AG04450 (cell line): ENCODE results near the gene INTS12. TPM values are rescaled to one million over a fixed set of nuclear protein-coding genes. Genes with fewer than 3 reads are reported as not detected.
A peak's percentile ranks its signal among the peaks of the same experiment; 100 is the strongest.

Experiments used
- CTCF ChIA-PET: fragments of 300-600, 350-600 bp; formaldehyde crosslinking; extraction: SDS; loops from one replicate; lab custom pipeline; 2022; ENCODE audit warnings: antibody characterized with exemption, inconsistent platforms; lab: Charles Lee
- POLR2A ChIA-PET: fragments of 350-600 bp; formaldehyde crosslinking; extraction: SDS; loops from one replicate; lab custom pipeline; 2021; ENCODE audit warnings: antibody characterized with exemption, inconsistent platforms; lab: Yijun Ruan, JAX
- DNase-seq: peaks from one replicate; pipeline ENCODE4 v3.0.0-alpha.2; 2011; ENCODE audit warnings: low read depth, low spot score
- H3K27ac ChIP-seq: one replicate; pipeline ENCODE4 v1.5.1; 2012; ENCODE audit warnings: low read depth, low read length, control low read depth
- H3K27me3 ChIP-seq: one replicate; pipeline ENCODE4 v1.6.0; 2012; ENCODE audit warnings: low read length; ENCODE audit not compliant: control insufficient read depth, insufficient read depth
- H3K4me3 ChIP-seq: 2 replicates; pipeline ENCODE4 v1.5.1; 2011; ENCODE audit warnings: mild to moderate bottlenecking, low read depth, low read length, control low read depth
- H3K9me3 ChIP-seq: 2 replicates; pipeline ENCODE4 v1.5.1; 2012; ENCODE audit warnings: low read length; ENCODE audit not compliant: control insufficient read depth, insufficient read depth
- polyA minus RNA-seq: library from RNA; depleted of rRNA, polyadenylated mRNA; stranded (reverse); fragments of >200 nt; gene quantifications from 2 replicates; pipeline ENCODE4 v1.2.3, GENCODE V29; 2011; rRNA and poly(A)+ RNA removed
- polyA plus RNA-seq: library from polyadenylated mRNA; depleted of rRNA; stranded (reverse); fragments of >200 nt; gene quantifications from 2 replicates; pipeline ENCODE4 v1.2.3, GENCODE V29; 2011; rRNA removed
- TF ChIP-seq, protein P1 (sequence below): IDR thresholded peaks from 2 replicates; pipeline ENCODE4 v1.5.1; 2011; ENCODE audit warnings: low read depth, low read length, control low read depth, inconsistent platforms

INTS12 gene, protein sequence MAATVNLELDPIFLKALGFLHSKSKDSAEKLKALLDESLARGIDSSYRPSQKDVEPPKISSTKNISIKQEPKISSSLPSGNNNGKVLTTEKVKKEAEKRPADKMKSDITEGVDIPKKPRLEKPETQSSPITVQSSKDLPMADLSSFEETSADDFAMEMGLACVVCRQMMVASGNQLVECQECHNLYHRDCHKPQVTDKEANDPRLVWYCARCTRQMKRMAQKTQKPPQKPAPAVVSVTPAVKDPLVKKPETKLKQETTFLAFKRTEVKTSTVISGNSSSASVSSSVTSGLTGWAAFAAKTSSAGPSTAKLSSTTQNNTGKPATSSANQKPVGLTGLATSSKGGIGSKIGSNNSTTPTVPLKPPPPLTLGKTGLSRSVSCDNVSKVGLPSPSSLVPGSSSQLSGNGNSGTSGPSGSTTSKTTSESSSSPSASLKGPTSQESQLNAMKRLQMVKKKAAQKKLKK
- 34.6 and 41.7 TPM in 2 replicates for polyA plus RNA-seq
- 20.0 and 27.0 TPM in 2 replicates for polyA minus RNA-seq

DNA sequence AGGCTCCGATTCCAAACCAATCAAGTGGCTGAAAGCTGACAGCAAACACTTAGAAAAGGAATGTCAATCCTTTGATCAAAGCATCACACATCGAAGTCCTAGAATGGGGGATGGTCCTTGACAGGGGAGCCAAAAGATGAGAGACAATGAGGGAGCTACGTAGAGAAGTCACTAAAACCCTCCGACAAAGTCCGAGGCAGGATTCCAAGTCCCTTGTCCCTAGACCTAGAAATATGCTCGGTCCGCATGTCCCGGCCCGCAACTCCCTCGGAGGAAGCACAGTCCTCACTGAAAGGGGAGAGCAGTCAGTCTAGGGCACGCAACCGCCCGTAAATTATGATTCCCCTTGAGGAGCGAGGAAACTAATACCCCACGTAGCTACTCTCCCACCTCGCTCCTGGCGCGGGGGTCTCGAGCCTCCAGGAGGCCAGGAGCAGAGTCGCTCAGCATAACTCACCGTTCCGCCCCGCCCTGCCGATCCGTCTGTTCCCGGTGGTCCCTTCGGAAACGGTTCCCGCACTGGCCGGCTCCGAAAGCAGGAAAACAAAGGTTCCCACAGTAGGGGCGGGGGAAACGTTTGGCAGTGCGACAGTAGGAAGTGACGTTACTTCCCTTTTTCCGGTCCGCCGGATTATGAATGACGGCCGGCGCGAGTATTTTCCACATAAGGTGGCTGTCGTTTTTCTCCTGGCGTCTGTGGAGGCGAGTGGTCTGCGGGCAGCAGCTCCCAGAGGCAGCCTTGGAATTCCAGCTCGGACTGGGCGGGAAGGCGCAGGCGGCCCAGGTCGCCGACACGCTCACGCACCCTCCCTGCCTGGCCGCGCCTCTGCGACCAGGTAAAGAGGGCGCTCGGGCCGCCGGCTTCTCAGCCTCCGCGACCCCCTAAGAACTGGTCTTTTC, at the start of gene INTS12, which contains the start of gene GSTCD:
Gene INTS12 (minus strand): TSS at position 509 of the 900 bp plus-strand sequence. CDS start 8,684 bp downstream, outside the sequence.
Gene GSTCD (plus strand): TSS at position 604 of the 900 bp plus-strand sequence. CDS start 8,830 bp downstream, outside the sequence.
- ChIA-PET POLR2A (no interaction called here), CTCF (interaction anchor here (1.1 to 1.9 kb wide), 2 partner anchors 10 to 188 kb away, joined by 3 to 5 read pairs; no protein-coding TSS in a partner anchor)
- Histone ChIP-seq H3K27ac (peak within 1 kb of the TSS; percentile 68), H3K27me3 (no peaks in the 10 kb centered on the region), H3K9me3 (no peaks in the 10 kb centered on the region; the same call in 1 of the 2 replicates), H3K4me3 (peak within 1 kb of the TSS; percentile 95)
- TF ChIP-seq, protein P1, sequence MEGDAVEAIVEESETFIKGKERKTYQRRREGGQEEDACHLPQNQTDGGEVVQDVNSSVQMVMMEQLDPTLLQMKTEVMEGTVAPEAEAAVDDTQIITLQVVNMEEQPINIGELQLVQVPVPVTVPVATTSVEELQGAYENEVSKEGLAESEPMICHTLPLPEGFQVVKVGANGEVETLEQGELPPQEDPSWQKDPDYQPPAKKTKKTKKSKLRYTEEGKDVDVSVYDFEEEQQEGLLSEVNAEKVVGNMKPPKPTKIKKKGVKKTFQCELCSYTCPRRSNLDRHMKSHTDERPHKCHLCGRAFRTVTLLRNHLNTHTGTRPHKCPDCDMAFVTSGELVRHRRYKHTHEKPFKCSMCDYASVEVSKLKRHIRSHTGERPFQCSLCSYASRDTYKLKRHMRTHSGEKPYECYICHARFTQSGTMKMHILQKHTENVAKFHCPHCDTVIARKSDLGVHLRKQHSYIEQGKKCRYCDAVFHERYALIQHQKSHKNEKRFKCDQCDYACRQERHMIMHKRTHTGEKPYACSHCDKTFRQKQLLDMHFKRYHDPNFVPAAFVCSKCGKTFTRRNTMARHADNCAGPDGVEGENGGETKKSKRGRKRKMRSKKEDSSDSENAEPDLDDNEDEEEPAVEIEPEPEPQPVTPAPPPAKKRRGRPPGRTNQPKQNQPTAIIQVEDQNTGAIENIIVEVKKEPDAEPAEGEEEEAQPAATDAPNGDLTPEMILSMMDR = no peak
- peak; percentile 84 for DNase-seq

DNA sequence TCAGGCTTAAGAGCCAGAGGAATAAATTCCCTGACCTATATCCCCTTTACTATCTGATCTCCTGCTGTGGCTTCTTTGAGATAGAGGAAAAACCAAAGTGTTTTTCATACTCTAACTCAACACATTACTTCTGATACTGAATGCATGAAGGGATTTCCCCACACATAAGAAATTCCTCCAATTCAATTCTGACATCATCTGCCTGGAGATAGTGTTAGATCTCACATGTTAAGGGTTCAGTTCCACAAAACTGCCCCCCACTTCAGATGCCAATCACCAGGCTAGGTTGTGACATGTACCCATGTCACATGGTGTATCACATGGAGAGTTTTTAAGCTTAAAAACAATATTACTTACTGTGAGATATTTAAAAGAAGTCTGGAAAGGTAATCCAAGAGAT, 46.9 kb upstream of the INTS12 start:
- POLR2A ChIA-PET = no interaction called here
- CTCF ChIA-PET = no interaction called here
- Histone ChIP-seq H3K9me3 (no peaks in the 10 kb centered on the region), H3K27me3 (no peaks in the 10 kb centered on the region), H3K4me3 (no peak overlapping the region), H3K27ac (no peak overlapping the region)
- no peak for DNase-seq
- TF ChIP-seq, protein P1 = no peak

DNA sequence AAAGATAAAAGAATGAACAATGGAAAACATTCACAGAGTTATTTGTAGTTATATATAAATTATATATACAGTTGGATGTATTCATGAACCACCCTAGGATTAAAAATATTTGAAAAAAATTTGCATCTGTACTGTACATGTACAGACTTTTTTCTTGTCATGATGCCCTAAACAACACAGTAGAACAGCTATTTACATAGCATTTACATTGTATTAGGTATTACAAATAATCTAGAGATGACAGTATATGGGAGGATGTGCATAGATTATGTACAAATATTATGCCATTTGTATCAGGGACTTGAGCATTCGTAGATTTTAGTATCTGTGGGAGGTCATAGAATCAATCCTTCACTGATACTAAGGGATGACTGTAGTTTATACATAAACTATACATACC, 44.9 kb upstream of the INTS12 start:
- no peak for DNase-seq
- Histone ChIP-seq H3K27me3 (no peaks in the 10 kb centered on the region), H3K4me3 (no peak overlapping the region), H3K27ac (no peak overlapping the region), H3K9me3 (no peaks in the 10 kb centered on the region)
- POLR2A ChIA-PET = no interaction called here
- CTCF ChIA-PET = no interaction called here
- TF ChIP-seq, protein P1 = no peak

DNA sequence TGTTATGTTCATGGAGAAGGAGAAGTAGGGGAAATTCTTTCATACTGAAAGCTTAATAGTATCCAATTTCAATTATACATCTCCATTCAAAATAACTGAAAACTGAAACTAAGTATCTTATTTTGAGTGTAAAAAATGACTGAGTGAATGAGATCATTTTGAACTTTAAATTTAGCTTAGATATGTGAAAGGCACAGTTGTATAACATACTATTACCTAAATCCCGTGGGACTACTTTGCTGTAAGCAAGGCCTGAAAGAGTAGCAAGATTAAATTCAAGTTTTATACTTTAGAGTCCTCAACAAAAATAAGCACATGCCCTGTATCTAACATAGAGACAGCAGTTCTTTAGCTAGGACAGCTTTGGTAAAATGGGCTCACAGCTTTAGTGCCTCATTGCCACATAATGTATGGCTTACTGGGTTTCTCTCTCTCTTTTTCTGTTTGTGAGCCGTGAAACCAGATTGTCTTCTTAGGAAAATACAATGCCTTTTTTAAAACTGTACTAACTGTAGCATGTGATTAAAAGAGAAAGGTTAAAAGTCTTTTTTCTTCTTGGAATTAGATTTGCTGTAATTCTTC, 43.3 kb upstream of the INTS12 start:
- CTCF ChIA-PET = interaction anchor here (1.3 kb wide), 1 partner anchor 37 kb away, joined by 4 read pairs; no protein-coding TSS in a partner anchor
- no peaks in the 10 kb centered on the region for H3K27me3 ChIP-seq
- no peak for DNase-seq
- H3K4me3 ChIP-seq = no peak overlapping the region
- no peak overlapping the region for H3K27ac ChIP-seq
- H3K9me3 ChIP-seq = no peaks in the 10 kb centered on the region
- TF ChIP-seq, protein P1 = no peak
- POLR2A ChIA-PET = no interaction called here
